Esophagus muscularis mucosa (tissue), 4 donors: ENCODE data around the gene ADRA1B. TPM values are rescaled to one million over a fixed set of nuclear protein-coding genes. Genes with fewer than 3 reads are reported as not detected.

Source experiments
- DNase-seq: peaks from one replicate; pipeline ENCODE4 v3.0.0-alpha.2; 2017; ENCODE audit errors: extremely low spot score
- H3K27ac ChIP-seq, 4 donors: fragments of 200-600 bp; sonication (generic); replicated peaks in 1 of 4; 1 replicate in 3 of 4; 2 replicates in 1 of 4; pipeline ENCODE4 v1.5.1; 2016 to 2019; ENCODE audit warnings: mild to moderate bottlenecking in 1 of 4
- H3K27me3 ChIP-seq, 4 donors: fragments of 200-600 bp; sonication (generic); one replicate each; pipeline versions ENCODE4 v1.5.1 to v1.6.0; 2016 to 2019
- H3K36me3 ChIP-seq, 4 donors: fragments of 200-600 bp; sonication (generic); one replicate each; pipeline ENCODE4 v1.5.1; 2016 to 2019
- H3K4me1 ChIP-seq, 4 donors: fragments of 200-600 bp; sonication (generic); one replicate each; pipeline ENCODE4 v1.5.1; 2016 to 2019
- H3K4me3 ChIP-seq, 4 donors: fragments of 200-600 bp; sonication (generic); 1 replicate in 2 of 4; 2 replicates in 2 of 4; pipeline ENCODE4 v1.5.1; 2016 to 2019; ENCODE audit warnings: mild to moderate bottlenecking in 4 of 4, moderate library complexity in 1 of 4
- H3K9me3 ChIP-seq, 4 donors: fragments of 200-600 bp; sonication (generic); 1 replicate in 3 of 4; 2 replicates in 1 of 4; pipeline ENCODE4 v1.5.1; 2016 to 2019
- EP300 ChIP-seq: sonication (generic); formaldehyde crosslinking; IDR thresholded peaks from one replicate; pipeline ENCODE4 v1.6.1; 2017; ENCODE audit warnings: antibody characterized with exemption
- POLR2A ChIP-seq: fragments of 450-650 bp; IDR thresholded peaks from one replicate; pipeline ENCODE4 v1.6.1; 2017; ENCODE audit warnings: antibody characterized with exemption, moderate library complexity, mild to moderate bottlenecking, low read depth
- POLR2AphosphoS5 ChIP-seq, 2 donors: sonication (generic); formaldehyde crosslinking; IDR thresholded peaks; one replicate each; pipeline ENCODE4 v1.6.1; 2017; ENCODE audit warnings: antibody characterized with exemption in 2 of 2
- WGBS: methylation state at CpG from one replicate; pipeline ENCODE4 v1.1.5; 2018; 5-methylcytosine and 5-hydroxymethylcytosine counted together
- intact Hi-C: fragments of 100-400 bp; cut with DNase I; formaldehyde crosslinking; loops from one replicate; pipeline ENCODE4 v1.15.1; 2023
- total RNA-seq, 4 donors: library from RNA; depleted of rRNA; stranded (reverse); fragments of >200 nt; gene quantifications; one replicate each; pipeline versions ENCODE4 v1.1.0 to v1.2.1, GENCODE V29; 2016
- TF ChIP-seq, protein P1 (sequence below), 3 experiments: fragments of 200-600 bp in 2 of 3; fragments of 450-650 bp in 1 of 3; sonication (generic) in 2 of 3; IDR thresholded peaks; one replicate each; pipeline ENCODE4 v1.5.1; 2017 to 2019; ENCODE audit warnings: antibody characterized with exemption in 3 of 3, mild to moderate bottlenecking in 2 of 3, moderate library complexity in 1 of 3

ADRA1B gene
- total RNA-seq, 4 donors from 2014 or later, result 1.7 to 3.2 (median 2.6) TPM

DNA sequence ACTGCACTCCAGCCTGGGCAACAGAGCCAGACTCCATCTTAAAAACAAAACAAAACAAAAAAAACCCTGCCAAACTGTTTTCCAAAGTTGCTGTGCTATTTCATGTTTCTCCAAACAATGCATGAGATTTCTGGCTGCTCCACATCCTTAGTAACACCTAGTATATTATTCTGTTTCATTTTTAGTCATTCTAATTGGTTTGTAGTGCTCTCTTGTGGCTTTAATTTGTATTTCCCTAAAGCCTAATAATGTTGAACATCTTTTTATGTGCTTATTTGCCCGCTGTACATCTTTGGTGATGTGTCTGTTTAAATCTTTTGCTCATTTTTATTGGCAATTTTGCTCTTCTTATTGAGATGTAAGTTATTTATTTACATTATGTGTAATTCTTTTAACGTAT lies 74.2 kb downstream of the ADRA1B start:
- H3K4me3 ChIP-seq, result no peak overlapping the region
- 83% methylated on average over 2 of the region's 2 CpGs for WGBS
- TF ChIP-seq EP300 (no peak), POLR2AphosphoS5 (IDR thresholded peaks at IDR 0.05) (no peak), POLR2A (no peak)
- TF ChIP-seq, protein P1, sequence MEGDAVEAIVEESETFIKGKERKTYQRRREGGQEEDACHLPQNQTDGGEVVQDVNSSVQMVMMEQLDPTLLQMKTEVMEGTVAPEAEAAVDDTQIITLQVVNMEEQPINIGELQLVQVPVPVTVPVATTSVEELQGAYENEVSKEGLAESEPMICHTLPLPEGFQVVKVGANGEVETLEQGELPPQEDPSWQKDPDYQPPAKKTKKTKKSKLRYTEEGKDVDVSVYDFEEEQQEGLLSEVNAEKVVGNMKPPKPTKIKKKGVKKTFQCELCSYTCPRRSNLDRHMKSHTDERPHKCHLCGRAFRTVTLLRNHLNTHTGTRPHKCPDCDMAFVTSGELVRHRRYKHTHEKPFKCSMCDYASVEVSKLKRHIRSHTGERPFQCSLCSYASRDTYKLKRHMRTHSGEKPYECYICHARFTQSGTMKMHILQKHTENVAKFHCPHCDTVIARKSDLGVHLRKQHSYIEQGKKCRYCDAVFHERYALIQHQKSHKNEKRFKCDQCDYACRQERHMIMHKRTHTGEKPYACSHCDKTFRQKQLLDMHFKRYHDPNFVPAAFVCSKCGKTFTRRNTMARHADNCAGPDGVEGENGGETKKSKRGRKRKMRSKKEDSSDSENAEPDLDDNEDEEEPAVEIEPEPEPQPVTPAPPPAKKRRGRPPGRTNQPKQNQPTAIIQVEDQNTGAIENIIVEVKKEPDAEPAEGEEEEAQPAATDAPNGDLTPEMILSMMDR (IDR thresholded peaks at IDR 0.05), result no peak
- no peak for DNase-seq
- H3K4me1 ChIP-seq, result peaks cover 6 to 10% (median 9%) of the 10 kb centered on the region in 4 donors
- H3K36me3 ChIP-seq, result no peaks in the 10 kb centered on the region
- peaks cover 0 to 14% (median 11%) of the 10 kb centered on the region in 4 donors for H3K9me3 ChIP-seq
- intact Hi-C loops, result no loop called here
- H3K27ac ChIP-seq, result no peak overlapping the region
- peaks cover 0 to 54% (median 6%) of the 10 kb centered on the region in 4 donors for H3K27me3 ChIP-seq

DNA sequence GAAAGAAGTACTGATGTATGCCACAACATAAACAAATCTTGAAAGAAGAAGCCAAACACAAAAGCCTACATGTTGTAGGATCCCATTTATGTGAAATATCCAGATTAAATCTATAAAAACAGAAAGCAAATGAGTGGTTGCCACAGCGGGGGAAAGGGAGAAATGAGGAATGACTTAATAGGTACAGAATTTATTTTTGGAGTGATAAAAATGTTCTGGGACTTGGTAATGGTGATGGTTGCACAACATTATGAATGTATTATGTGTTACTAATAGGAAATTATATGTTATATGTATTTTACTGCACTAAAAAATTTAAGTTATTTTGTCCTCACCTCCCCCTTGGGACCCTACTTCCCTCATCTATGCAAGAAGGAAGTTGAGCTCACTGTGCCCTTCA lies 76.3 kb downstream of the ADRA1B start:
- Histone ChIP-seq H3K9me3 (peaks cover 0 to 14% (median 11%) of the 10 kb centered on the region in 4 donors), H3K36me3 (no peaks in the 10 kb centered on the region), H3K27me3 (peaks cover 0 to 34% (median 4%) of the 10 kb centered on the region in 4 donors), H3K4me1 (peaks cover 0 to under 1% (median under 1%) of the 10 kb centered on the region in 4 donors), H3K27ac (no peak overlapping the region), H3K4me3 (no peak overlapping the region)
- no peak for DNase-seq
- WGBS, result 80% methylated on average over 1 of the region's 1 CpG
- intact Hi-C loops, result no loop called here
- no peak for TF ChIP-seq POLR2A
- TF ChIP-seq, protein P1 (IDR thresholded peaks at IDR 0.05), result no peak
- no peak for TF ChIP-seq EP300
- no peak for TF ChIP-seq POLR2AphosphoS5 (IDR thresholded peaks at IDR 0.05)

DNA sequence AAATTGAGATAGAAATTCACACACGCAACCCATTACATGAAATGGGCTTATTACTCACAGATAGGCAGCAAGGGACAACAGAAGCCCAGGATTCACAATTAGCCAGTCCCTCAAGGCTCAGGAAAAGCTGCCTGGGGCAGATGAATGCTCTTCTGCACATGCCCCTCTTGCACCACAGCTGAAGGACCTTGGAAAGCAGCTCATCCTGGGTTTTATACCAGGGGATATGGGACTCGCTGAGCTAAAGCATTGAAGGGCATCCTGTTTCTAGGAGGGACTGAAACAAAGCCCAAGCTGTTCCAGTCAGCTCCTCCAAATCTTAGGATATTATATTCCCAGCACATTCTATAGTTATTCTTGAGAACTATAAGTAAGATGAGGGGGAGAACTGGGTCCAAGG lies 76.9 kb downstream of the ADRA1B start:
- DNase-seq, result no peak
- intact Hi-C loops, result no loop called here
- TF ChIP-seq POLR2AphosphoS5 (IDR thresholded peaks at IDR 0.05) (no peak), EP300 (no peak), POLR2A (no peak)
- TF ChIP-seq, protein P1 (IDR thresholded peaks at IDR 0.05), result no peak
- no peaks in the 10 kb centered on the region for H3K36me3 ChIP-seq
- no peak overlapping the region for H3K4me3 ChIP-seq
- H3K27me3 ChIP-seq, result peaks cover 0 to 28% (median under 1%) of the 10 kb centered on the region in 4 donors
- 95% methylated on average over 2 of the region's 2 CpGs for WGBS
- peaks cover 0 to 14% (median 11%) of the 10 kb centered on the region in 4 donors for H3K9me3 ChIP-seq
- no peaks in the 10 kb centered on the region for H3K4me1 ChIP-seq
- no peak overlapping the region for H3K27ac ChIP-seq

DNA sequence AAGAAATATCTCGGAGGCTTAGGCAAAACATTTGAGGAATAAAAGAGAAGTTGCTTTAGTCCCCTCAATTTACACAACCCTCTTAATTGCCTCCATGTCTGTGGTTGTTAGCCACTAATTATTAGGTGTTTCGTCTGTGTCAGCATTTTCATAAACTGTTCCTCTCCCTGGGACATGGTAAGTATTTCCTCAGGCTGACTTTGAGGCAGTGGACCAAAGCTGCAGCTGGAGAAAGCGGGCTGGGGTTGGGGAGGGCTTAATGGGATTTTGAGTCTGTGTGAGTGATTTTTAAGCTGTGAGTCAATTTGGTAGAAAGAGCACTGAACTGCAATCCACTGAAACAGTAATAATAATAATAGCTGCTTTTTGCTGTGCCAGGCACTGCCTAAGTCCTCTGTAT lies 79.6 kb downstream of the ADRA1B start:
- TF ChIP-seq EP300, result no peak
- TF ChIP-seq POLR2A, result no peak
- no peak for TF ChIP-seq POLR2AphosphoS5 (IDR thresholded peaks at IDR 0.05)
- TF ChIP-seq, protein P1 (IDR thresholded peaks at IDR 0.05), result no peak
- peaks cover 0 to 14% (median 11%) of the 10 kb centered on the region in 4 donors for H3K9me3 ChIP-seq
- H3K4me1 ChIP-seq, result no peaks in the 10 kb centered on the region
- 84% methylated on average over 3 of the region's 3 CpGs for WGBS
- H3K27ac ChIP-seq, result no peak overlapping the region
- H3K36me3 ChIP-seq, result no peaks in the 10 kb centered on the region
- intact Hi-C loops, result no loop called here
- no peak overlapping the region for H3K4me3 ChIP-seq
- H3K27me3 ChIP-seq, result peaks cover 0 to 22% (median under 1%) of the 10 kb centered on the region in 4 donors
- no peak for DNase-seq

DNA sequence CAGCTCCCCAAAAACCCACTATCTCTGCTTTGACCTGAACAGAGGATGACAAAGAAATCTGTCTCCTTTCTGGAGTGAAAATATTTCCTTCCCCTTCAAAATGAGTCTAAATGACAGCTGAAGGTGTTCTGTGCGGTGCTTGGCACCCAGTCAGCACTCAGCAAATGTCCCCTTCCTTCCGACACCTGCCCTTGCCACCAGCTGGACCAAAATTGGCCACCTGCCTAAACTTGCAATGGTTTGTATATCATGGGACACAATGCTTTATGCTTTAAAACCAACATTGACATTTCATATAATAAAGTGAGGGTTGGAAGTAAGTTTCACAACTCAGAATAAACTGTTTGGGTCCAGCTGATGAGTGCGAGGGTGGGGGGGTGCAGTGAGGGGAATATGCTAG lies 85.2 kb downstream of the ADRA1B start:
- no peaks in the 10 kb centered on the region for H3K36me3 ChIP-seq
- intact Hi-C loops, result loop anchor here (10.0 kb wide), 1 partner anchor 837 kb away; no protein-coding TSS in a partner anchor
- TF ChIP-seq POLR2AphosphoS5 (IDR thresholded peaks at IDR 0.05) (no peak), POLR2A (no peak), EP300 (no peak)
- TF ChIP-seq, protein P1 (IDR thresholded peaks at IDR 0.05), result no peak
- 40% methylated on average over 1 of the region's 3 CpGs for WGBS
- H3K4me3 ChIP-seq, result no peak overlapping the region
- no peaks in the 10 kb centered on the region for H3K9me3 ChIP-seq
- H3K4me1 ChIP-seq, result no peaks in the 10 kb centered on the region
- no peak overlapping the region for H3K27ac ChIP-seq
- peaks cover 0 to 6% (median 1%) of the 10 kb centered on the region in 4 donors for H3K27me3 ChIP-seq
- no peak for DNase-seq
